Neuronal stem cell (in vitro differentiated cells): ENCODE data around the gene BROX.

Experiments
- DNase-seq: peaks from one replicate; pipeline ENCODE4 v3.0.0-alpha.2; 2013; ENCODE audit warnings: low spot score
- H2AFZ ChIP-seq: one replicate; pipeline ENCODE4 v1.6.1; 2013; ENCODE audit warnings: mild to moderate bottlenecking, low read length, inconsistent platforms
- H2AK5ac ChIP-seq: 2 replicates; pipeline ENCODE4 v1.6.1; 2013; ENCODE audit warnings: low read depth, mild to moderate bottlenecking, inconsistent platforms, low read length, moderate library complexity, mixed read lengths
- H2BK120ac ChIP-seq: 2 replicates; pipeline ENCODE4 v1.6.1; 2013; ENCODE audit warnings: low read depth, mild to moderate bottlenecking, inconsistent platforms, low read length, moderate library complexity, mixed read lengths
- H2BK12ac ChIP-seq: one replicate; pipeline ENCODE4 v1.6.1; 2013; ENCODE audit warnings: low read length, inconsistent platforms
- H2BK15ac ChIP-seq: 2 replicates; pipeline ENCODE4 v1.6.1; 2013; ENCODE audit warnings: mild to moderate bottlenecking, low read length, inconsistent platforms, mixed read lengths
- H2BK5ac ChIP-seq: one replicate; pipeline ENCODE4 v1.6.1; 2013; ENCODE audit warnings: inconsistent platforms, mild to moderate bottlenecking, low read length, moderate library complexity
- H3K14ac ChIP-seq: one replicate; pipeline ENCODE4 v1.6.1; 2013; ENCODE audit warnings: low read length, inconsistent platforms
- H3K18ac ChIP-seq: 2 replicates; pipeline ENCODE4 v1.6.1; 2013; ENCODE audit warnings: low read length, inconsistent platforms
- H3K23ac ChIP-seq: 2 replicates; pipeline ENCODE4 v1.6.1; 2013; ENCODE audit warnings: low read depth, mild to moderate bottlenecking, mixed read lengths, low read length, inconsistent platforms; ENCODE audit not compliant: poor library complexity
- H3K27ac ChIP-seq: replicated peaks from 3 replicates; pipeline ENCODE4 v1.5.1; 2013; ENCODE audit warnings: low read length, inconsistent platforms
- H3K27me3 ChIP-seq, 3 experiments: 2 replicates each; pipeline ENCODE4 v1.6.1; 2013; ENCODE audit warnings: low read length in 3 of 3, mild to moderate bottlenecking in 2 of 3, inconsistent platforms in 1 of 3, low read depth in 1 of 3, mixed read lengths in 1 of 3, moderate library complexity in 1 of 3; ENCODE audit not compliant: control insufficient read depth in 3 of 3, insufficient read depth in 3 of 3
- H3K36me3 ChIP-seq, 2 donors: replicated peaks in 1 of 2; 2 replicates each; pipeline ENCODE4 v1.6.1; 2013; ENCODE audit warnings: low read length in 2 of 2; ENCODE audit not compliant: control insufficient read depth in 2 of 2, insufficient read depth in 2 of 2
- H3K4ac ChIP-seq: 2 replicates; pipeline ENCODE4 v1.6.1; 2013; ENCODE audit warnings: inconsistent platforms, mild to moderate bottlenecking, low read length, moderate library complexity
- H3K4me1 ChIP-seq, 2 donors: 1 replicate in 1 of 2; 2 replicates in 1 of 2; pipeline ENCODE4 v1.6.1; 2013; ENCODE audit warnings: low read length in 2 of 2, low read depth in 1 of 2; ENCODE audit not compliant: control insufficient read depth in 2 of 2, insufficient read depth in 1 of 2
- H3K4me2 ChIP-seq: one replicate; pipeline ENCODE4 v1.6.1; 2013; ENCODE audit warnings: mild to moderate bottlenecking, low read length, inconsistent platforms; ENCODE audit not compliant: insufficient read depth, poor library complexity, severe bottlenecking
- H3K4me3 ChIP-seq, 2 donors: 2 replicates each; pipeline ENCODE4 v1.5.1; 2013; ENCODE audit warnings: low read length in 2 of 2, mild to moderate bottlenecking in 2 of 2, inconsistent platforms in 1 of 2, moderate library complexity in 1 of 2
- H3K79me1 ChIP-seq: one replicate; pipeline ENCODE4 v1.6.1; 2013; ENCODE audit warnings: low read depth, mild to moderate bottlenecking, inconsistent platforms, low read length, moderate library complexity
- H3K9ac ChIP-seq: one replicate; pipeline ENCODE4 v1.6.1; 2013; ENCODE audit warnings: mild to moderate bottlenecking, low read depth, low read length, inconsistent platforms; ENCODE audit not compliant: poor library complexity
- H3K9me3 ChIP-seq, 2 donors: replicated peaks in 1 of 2; 2 replicates each; pipeline versions ENCODE3 to v1.6.1; 2013; ENCODE audit warnings: low read length in 2 of 2, mild to moderate bottlenecking in 2 of 2, inconsistent platforms in 1 of 2, low read depth in 1 of 2, mixed read lengths in 1 of 2, moderate library complexity in 1 of 2; ENCODE audit not compliant: control insufficient read depth in 2 of 2, insufficient read depth in 1 of 2
- H4K8ac ChIP-seq: one replicate; pipeline ENCODE4 v1.6.1; 2013; ENCODE audit warnings: low read depth, mild to moderate bottlenecking, inconsistent platforms, low read length, moderate library complexity
- H4K91ac ChIP-seq: one replicate; pipeline ENCODE4 v1.6.1; 2013; ENCODE audit warnings: low read length, low read depth, mild to moderate bottlenecking, inconsistent platforms; ENCODE audit not compliant: poor library complexity
- WGBS, 2 donors: extraction: QIAGEN DNeasy Blood & Tissue Kit; methylation state at CpG; one replicate each; pipeline ENCODE4 v1.1.7; 2013; ENCODE audit warnings: missing lambda C conversion rate in 2 of 2, mixed read lengths in 1 of 2; ENCODE audit not compliant: insufficient read length in 2 of 2, insufficient replicate concordance in 1 of 2; ENCODE audit errors: extremely low coverage in 2 of 2; 5-methylcytosine and 5-hydroxymethylcytosine counted together

Gene BROX

GRCh38 chr1:222769181-222769580 lies 56.8 kb downstream of the BROX start:
- H3K27ac ChIP-seq: no peak overlapping the region
- no peak overlapping the region for H3K4me3 ChIP-seq
- H3K4me2 ChIP-seq: no peak overlapping the region
- no peak overlapping the region for H2AFZ ChIP-seq
- H3K27me3 ChIP-seq: no peaks in the 10 kb centered on the region
- no peak overlapping the region for H4K91ac ChIP-seq
- WGBS, 2 donors: no CpG with 5 or more reads among the region's 1 CpG
- H3K79me1 ChIP-seq: no peaks in the 10 kb centered on the region
- no peak overlapping the region for H3K18ac ChIP-seq
- H2AK5ac ChIP-seq: no peak overlapping the region
- H2BK15ac ChIP-seq: no peak overlapping the region
- H3K4ac ChIP-seq: no peak overlapping the region
- H4K8ac ChIP-seq: no peak overlapping the region
- no peak for DNase-seq
- H3K4me1 ChIP-seq: no peaks in the 10 kb centered on the region
- no peak overlapping the region for H3K23ac ChIP-seq
- H3K36me3 ChIP-seq: no peaks in the 10 kb centered on the region
- H3K9me3 ChIP-seq: peaks cover 0 to 5% of the 10 kb centered on the region in 2 donors
- no peak overlapping the region for H3K9ac ChIP-seq
- H2BK120ac ChIP-seq: no peak overlapping the region
- H3K14ac ChIP-seq: no peak overlapping the region
- no peak overlapping the region for H2BK12ac ChIP-seq
- no peak overlapping the region for H2BK5ac ChIP-seq

- Histone ChIP-seq H2BK120ac (no peak overlapping the region), H2AK5ac (no peak overlapping the region), H3K9me3 (peaks cover 0 to 5% of the 10 kb centered on the region in 2 donors), H2BK5ac (no peak overlapping the region), H3K4me3 (no peak overlapping the region), H3K4ac (no peak overlapping the region), H4K8ac (no peak overlapping the region), H2BK15ac (no peak overlapping the region), H3K27ac (no peak overlapping the region), H3K4me1 (no peaks in the 10 kb centered on the region), H3K18ac (no peak overlapping the region), H4K91ac (no peak overlapping the region), H3K79me1 (no peaks in the 10 kb centered on the region), H3K4me2 (no peak overlapping the region), H3K23ac (no peak overlapping the region), H3K9ac (no peak overlapping the region), H2AFZ (no peak overlapping the region), H2BK12ac (no peak overlapping the region), H3K14ac (no peak overlapping the region), H3K36me3 (no peaks in the 10 kb centered on the region), H3K27me3 (no peaks in the 10 kb centered on the region)
- no CpG with 5 or more reads among the region's 2 CpGs for WGBS, 2 donors
- no peak for DNase-seq
Observed at GRCh38 chr1:222769971-222770620, 57.7 kb downstream of the BROX start.

GRCh38 chr1:222772996-222773379 lies 60.6 kb downstream of the BROX start:
- Histone ChIP-seq H2BK15ac (no peak overlapping the region), H4K8ac (no peak overlapping the region), H3K4me2 (no peak overlapping the region), H2BK12ac (no peak overlapping the region), H2BK120ac (no peak overlapping the region), H2AK5ac (no peak overlapping the region), H2BK5ac (no peak overlapping the region), H3K9me3 (peaks cover 0 to 5% of the 10 kb centered on the region in 2 donors), H3K23ac (no peak overlapping the region), H3K9ac (no peak overlapping the region), H3K18ac (no peak overlapping the region), H3K14ac (no peak overlapping the region), H4K91ac (no peak overlapping the region), H3K4me1 (no peaks in the 10 kb centered on the region), H3K36me3 (no peaks in the 10 kb centered on the region), H3K4ac (no peak overlapping the region), H3K79me1 (no peaks in the 10 kb centered on the region), H2AFZ (no peak overlapping the region), H3K27ac (no peak overlapping the region), H3K4me3 (no peak overlapping the region), H3K27me3 (no peaks in the 10 kb centered on the region)
- DNase-seq: no peak
- WGBS, 2 donors: no CpG with 5 or more reads among the region's 4 CpGs

GRCh38 chr1:222777463-222777862 lies 65.1 kb downstream of the BROX start:
- no peak overlapping the region for H2BK15ac ChIP-seq
- WGBS, 2 donors: no CpG with 5 or more reads among the region's 1 CpG
- no peak for DNase-seq
- H3K4ac ChIP-seq: no peak overlapping the region
- no peaks in the 10 kb centered on the region for H3K36me3 ChIP-seq
- H3K79me1 ChIP-seq: no peaks in the 10 kb centered on the region
- H2BK120ac ChIP-seq: no peak overlapping the region
- no peak overlapping the region for H3K4me3 ChIP-seq
- no peak overlapping the region for H2BK12ac ChIP-seq
- H2AK5ac ChIP-seq: no peak overlapping the region
- H3K27ac ChIP-seq: no peak overlapping the region
- no peaks in the 10 kb centered on the region for H3K27me3 ChIP-seq
- no peak overlapping the region for H3K18ac ChIP-seq
- H3K4me1 ChIP-seq: no peaks in the 10 kb centered on the region
- H3K23ac ChIP-seq: no peak overlapping the region
- no peak overlapping the region for H3K4me2 ChIP-seq
- H2BK5ac ChIP-seq: no peak overlapping the region
- no peak overlapping the region for H3K14ac ChIP-seq
- H3K9me3 ChIP-seq: no peaks in the 10 kb centered on the region
- H4K91ac ChIP-seq: no peak overlapping the region
- H2AFZ ChIP-seq: no peak overlapping the region
- H3K9ac ChIP-seq: no peak overlapping the region
- H4K8ac ChIP-seq: no peak overlapping the region
